ENCODE measurements around the gene FOXJ3. TPM values are rescaled to one million over a fixed set of nuclear protein-coding genes. Genes with fewer than 3 reads are reported as not detected.

The FOXJ3 gene
- total and polyA plus RNA-seq, 4 donors, result 5.3 to 16.8 (median 12.4) TPM

GRCh38 chr1:42175314-42176054 is 159.6 kb downstream of the FOXJ3 start:
- TF ChIP-seq ZBTB33 (IDR thresholded peaks at IDR 0.05), result no peak
- no peak for TF ChIP-seq REST (IDR thresholded peaks at IDR 0.05)
- no peak for TF ChIP-seq JUND (IDR thresholded peaks at IDR 0.05)
- no peak for TF ChIP-seq RAD21 (IDR thresholded peaks at IDR 0.05)
- no peak for TF ChIP-seq FOXA1 (IDR thresholded peaks at IDR 0.05)
- H3K9me3 ChIP-seq (ENCODE audit: control insufficient read depth in 4 of 4, low read length in 3 of 4), result no peaks in the 10 kb centered on the region
- H3K4me3 ChIP-seq (ENCODE audit: low read depth in 1 of 3, low read length in 3 of 3), result no peak overlapping the region
- H3K27ac ChIP-seq (ENCODE audit: low read depth in 1 of 2, low read length in 2 of 2), result no peak overlapping the region
- peaks cover 0 to 3% (median 0%) of the 10 kb centered on the region in 4 donors for H3K36me3 ChIP-seq (ENCODE audit: control insufficient read depth in 4 of 4, insufficient read depth in 3 of 4, low read depth in 1 of 4, low read length in 3 of 4)
- no peaks in the 10 kb centered on the region for H3K27me3 ChIP-seq (ENCODE audit: control insufficient read depth in 4 of 4, insufficient read depth in 4 of 4, low read length in 3 of 4)
- no peak for DNase-seq (ENCODE audit: low spot score)
- 96% methylated on average over 7 of the region's 7 CpGs for WGBS
- peaks cover 11 to 29% (median 20%) of the 10 kb centered on the region in 4 donors for H3K4me1 ChIP-seq (ENCODE audit: control insufficient read depth in 4 of 4, insufficient read depth in 4 of 4, low read length in 3 of 4)
- H3K9ac ChIP-seq (ENCODE audit: low read depth in 1 of 2, low read length in 2 of 2), result no peak overlapping the region

- Histone ChIP-seq H3K27ac (ENCODE audit: low read depth in 1 of 2, low read length in 2 of 2) (no peak overlapping the region), H3K9me3 (ENCODE audit: control insufficient read depth in 4 of 4, low read length in 3 of 4) (no peaks in the 10 kb centered on the region), H3K27me3 (ENCODE audit: control insufficient read depth in 4 of 4, insufficient read depth in 4 of 4, low read length in 3 of 4) (no peaks in the 10 kb centered on the region), H3K4me3 (ENCODE audit: low read depth in 1 of 3, low read length in 3 of 3) (no peak overlapping the region), H3K9ac (ENCODE audit: low read depth in 1 of 2, low read length in 2 of 2) (no peak overlapping the region), H3K4me1 (ENCODE audit: control insufficient read depth in 4 of 4, insufficient read depth in 4 of 4, low read length in 3 of 4) (peaks cover 11 to 17% (median 13%) of the 10 kb centered on the region in 4 donors), H3K36me3 (ENCODE audit: control insufficient read depth in 4 of 4, insufficient read depth in 3 of 4, low read depth in 1 of 4, low read length in 3 of 4) (no peaks in the 10 kb centered on the region)
- no peak for DNase-seq (ENCODE audit: low spot score)
- TF ChIP-seq GABPA (IDR thresholded peaks at IDR 0.05 in 1 of 2, conservative IDR thresholded peaks at IDR 0.05 in 1 of 2) (no peak), TAF1 (conservative IDR thresholded peaks at IDR 0.05) (no peak), CTCF (IDR thresholded peaks at IDR 0.05; ENCODE audit: low read depth, low read length, missing input control) (no peak), RAD21 (IDR thresholded peaks at IDR 0.05) (no peak), RXRA (IDR thresholded peaks at IDR 0.05) (no peak)
- 87% methylated on average over 8 of the region's 8 CpGs for WGBS
Observed at GRCh38 chr1:42173961-42174735, 160.9 kb downstream of the FOXJ3 start.
